H1 (cell line): ENCODE results near the gene GPR63. TPM values are rescaled to one million over a fixed set of nuclear protein-coding genes. Genes with fewer than 3 reads are reported as not detected.

Experiments used
- BACH1 ChIP-seq: IDR thresholded peaks from 2 replicates; pipeline ENCODE4 v1.6.1; 2012; ENCODE audit warnings: low read length, improper control_type of control experiment
- CBX5 ChIP-seq: fragments of 300-800, 300-1000 bp; sonication (generic); IDR thresholded peaks from 2 replicates; pipeline ENCODE4 v1.7.1; 2016; ENCODE audit warnings: antibody characterized with exemption, low read length, low read depth
- CBX8 ChIP-seq: fragments of 300-800, 300-1000 bp; sonication (generic); IDR thresholded peaks from 2 replicates; pipeline ENCODE4 v1.7.1; 2016; ENCODE audit warnings: low read depth, low read length, borderline replicate concordance
- CHD7 ChIP-seq: fragments of 300-600 bp; sonication (generic); IDR thresholded peaks from 2 replicates; pipeline ENCODE4 v1.7.1; 2012; ENCODE audit warnings: low read length, moderate library complexity, mild to moderate bottlenecking, inconsistent platforms; ENCODE audit not compliant: insufficient replicate concordance
- FOSL1 ChIP-seq: IDR thresholded peaks from 2 replicates; pipeline ENCODE4 v1.6.1; 2011; ENCODE audit warnings: mild to moderate bottlenecking, low read depth, low read length, moderate library complexity; ENCODE audit not compliant: insufficient read depth
- NANOG ChIP-seq: IDR thresholded peaks from 2 replicates; pipeline ENCODE4 v1.6.1; 2011; ENCODE audit warnings: low read length, low read depth, mild to moderate bottlenecking, inconsistent platforms; ENCODE audit not compliant: insufficient read depth, poor library complexity, severe bottlenecking
- RAD21 ChIP-seq, 2 experiments: IDR thresholded peaks in 1 of 2; conservative IDR thresholded peaks in 1 of 2; 2 replicates each; pipeline ENCODE4 v1.6.1; 2011; ENCODE audit warnings: low read depth in 2 of 2, low read length in 2 of 2, improper control_type of control experiment in 1 of 2, inconsistent platforms in 1 of 2, mild to moderate bottlenecking in 1 of 2, moderate library complexity in 1 of 2
- TCF12 ChIP-seq: IDR thresholded peaks from 2 replicates; pipeline ENCODE4 v1.6.1; 2011; ENCODE audit warnings: low read depth, mild to moderate bottlenecking, low read length
- polyA plus RNA-seq, 7 experiments: library from polyadenylated mRNA; depleted of rRNA in 3 of 7; stranded (reverse) in 5 of 7; unstranded in 2 of 7; fragments of >200 nt in 5 of 7; fragments of 200-250 nt in 2 of 7; gene quantifications; 1 replicate in 5 of 7; 2 replicates in 1 of 7; 4 replicates in 1 of 7; pipeline versions ENCODE4 v1.2.1 to v1.2.3, GENCODE V29; 2011 to 2013; ENCODE audit warnings: missing spikeins in 2 of 7, mixed read lengths in 2 of 7
- total RNA-seq: library from RNA; stranded (reverse); fragmentation: NEBNext Ultra II Directional; extraction: Animal tissue kit (Norgen Biotek cat#: 25700); gene quantifications from 2 replicates; pipeline ENCODE4 v1.2.1, GENCODE V29; 2021

GPR63 gene
- total and polyA plus RNA-seq, 2 of the 8 experiments (the other 6 are each of a cell fraction or from before 2014, with no cell fraction given): 6.1 to 11.6 TPM

GRCh38 chr6:96837081-96837971 lies at the start of gene GPR63 (continued):
- TF ChIP-seq CHD7 (no peak), RAD21 (IDR thresholded peaks at IDR 0.05 in 1 of 2, conservative IDR thresholded peaks at IDR 0.05 in 1 of 2; ENCODE audit: low read depth in 2 of 2, low read length in 2 of 2) (peak in 1 of 2 experiments; percentile 1; a peak in 1 of 4 replicates), NANOG (no peak), FOSL1 (no peak), CBX5 (no peak), CBX8 (no peak), BACH1 (no peak), TCF12 (no peak)
